ENCODE data around the gene GDF7. TPM values are rescaled to one million over a fixed set of nuclear protein-coding genes. Genes with fewer than 3 reads are reported as not detected.

GDF7 gene
- total RNA-seq, 3 donors from 2014 or later, result under 0.01 to 0.15 (median under 0.01) TPM

GRCh38 chr2:20692081-20692480 lies 25.1 kb downstream of the GDF7 start:
- no peak for DNase-seq (ENCODE audit: low spot score in 2 of 2)
- no peak for TF ChIP-seq CTCF (IDR thresholded peaks at IDR 0.05)
- TF ChIP-seq POLR2A (IDR thresholded peaks at IDR 0.05), result no peak
- no peak for TF ChIP-seq POLR2AphosphoS5 (IDR thresholded peaks at IDR 0.05)
- Histone ChIP-seq H3K27ac (no peak overlapping the region), H3K9me3 (no peaks in the 10 kb centered on the region), H3K36me3 (no peaks in the 10 kb centered on the region), H3K4me1 (no peaks in the 10 kb centered on the region), H3K27me3 (no peaks in the 10 kb centered on the region), H3K4me3 (no peak overlapping the region)
- intact Hi-C loops (cut with DNase I; ENCODE audit: low total_unique reads), result no loop called here

- Histone ChIP-seq H3K36me3 (no peaks in the 10 kb centered on the region), H3K4me3 (no peak overlapping the region), H3K9me3 (no peaks in the 10 kb centered on the region), H3K27ac (no peak overlapping the region), H3K27me3 (no peaks in the 10 kb centered on the region), H3K4me1 (no peaks in the 10 kb centered on the region)
- no peak for TF ChIP-seq POLR2AphosphoS5 (IDR thresholded peaks at IDR 0.05)
- no peak for TF ChIP-seq POLR2A (IDR thresholded peaks at IDR 0.05)
- TF ChIP-seq CTCF (IDR thresholded peaks at IDR 0.05), result no peak
- DNase-seq (ENCODE audit: low spot score in 2 of 2), result no peak
- intact Hi-C loops (cut with DNase I; ENCODE audit: low total_unique reads), result no loop called here
These were observed 26.4 kb downstream of the GDF7 start for GRCh38 chr2:20693317-20693716.

- Histone ChIP-seq H3K36me3 (no peaks in the 10 kb centered on the region), H3K4me3 (no peak overlapping the region), H3K27ac (no peak overlapping the region), H3K4me1 (no peaks in the 10 kb centered on the region), H3K27me3 (no peaks in the 10 kb centered on the region), H3K9me3 (no peaks in the 10 kb centered on the region)
- TF ChIP-seq POLR2AphosphoS5 (IDR thresholded peaks at IDR 0.05), result no peak
- TF ChIP-seq CTCF (IDR thresholded peaks at IDR 0.05), result no peak
- no peak for TF ChIP-seq POLR2A (IDR thresholded peaks at IDR 0.05)
- no peak for DNase-seq (ENCODE audit: low spot score in 2 of 2)
- intact Hi-C loops (cut with DNase I; ENCODE audit: low total_unique reads), result no loop called here
These were observed 29.4 kb downstream of the GDF7 start for GRCh38 chr2:20696366-20696765.

- no peaks in the 10 kb centered on the region for H3K4me1 ChIP-seq
- H3K27ac ChIP-seq, result no peak overlapping the region
- intact Hi-C loops (cut with DNase I; ENCODE audit: low total_unique reads), result no loop called here
- H3K36me3 ChIP-seq, result no peaks in the 10 kb centered on the region
- H3K27me3 ChIP-seq, result no peaks in the 10 kb centered on the region
- DNase-seq (ENCODE audit: low spot score in 2 of 2), result no peak
- no peak for TF ChIP-seq POLR2A (IDR thresholded peaks at IDR 0.05)
- no peak for TF ChIP-seq POLR2AphosphoS5 (IDR thresholded peaks at IDR 0.05)
- no peak for TF ChIP-seq CTCF (IDR thresholded peaks at IDR 0.05)
- no peaks in the 10 kb centered on the region for H3K9me3 ChIP-seq
- no peak overlapping the region for H3K4me3 ChIP-seq
These were observed 30.5 kb downstream of the GDF7 start for GRCh38 chr2:20697322-20697934.

- Histone ChIP-seq H3K27me3 (no peaks in the 10 kb centered on the region), H3K36me3 (no peaks in the 10 kb centered on the region), H3K4me1 (no peaks in the 10 kb centered on the region), H3K27ac (no peak overlapping the region), H3K4me3 (no peak overlapping the region), H3K9me3 (no peaks in the 10 kb centered on the region)
- intact Hi-C loops (cut with DNase I; ENCODE audit: low total_unique reads), result no loop called here
- no peak for DNase-seq (ENCODE audit: low spot score in 2 of 2)
- TF ChIP-seq POLR2AphosphoS5 (IDR thresholded peaks at IDR 0.05), result no peak
These were observed 32.1 kb downstream of the GDF7 start for GRCh38 chr2:20698916-20699613.
